22Rv1 (cell line): ENCODE results near the gene DBNL.
A peak's percentile ranks its signal among the peaks of the same experiment; 100 is the strongest.

Source experiments
- H3K27ac ChIP-seq: fragments of 450-650 bp; 2 replicates; pipeline ENCODE4 v1.5.1; 2017
- ZFX ChIP-seq: fragments of 450-650 bp; IDR thresholded peaks from 2 replicates; pipeline ENCODE4 v1.6.1; 2017; ENCODE audit warnings: antibody characterized with exemption, borderline replicate concordance
- TF ChIP-seq, protein P1 (sequence below): fragments of 450-650 bp; IDR thresholded peaks from 2 replicates; pipeline ENCODE4 v1.5.1; 2017; ENCODE audit warnings: mild to moderate bottlenecking

DBNL gene

DNA sequence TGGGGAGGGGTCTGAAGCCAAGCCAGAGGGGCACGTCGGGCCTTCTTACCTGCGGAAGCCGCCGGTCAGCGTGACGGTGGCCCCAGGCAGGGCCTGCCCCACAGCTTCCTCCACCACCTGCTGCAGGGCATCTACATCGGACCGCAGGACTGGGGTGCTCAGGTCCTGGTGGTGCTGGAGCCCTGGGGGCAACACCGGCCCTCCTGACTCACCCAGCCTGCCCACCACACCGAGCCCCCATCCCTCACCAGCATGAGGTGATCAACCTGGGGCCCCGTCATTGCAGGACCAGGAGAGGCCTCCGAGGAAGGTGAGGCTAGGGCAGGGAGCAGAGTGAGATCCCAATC lies 29.8 kb downstream of the DBNL start:
- peak overlapping the region; percentile 72 for H3K27ac ChIP-seq
- TF ChIP-seq ZFX: no peak
- TF ChIP-seq, protein P1, sequence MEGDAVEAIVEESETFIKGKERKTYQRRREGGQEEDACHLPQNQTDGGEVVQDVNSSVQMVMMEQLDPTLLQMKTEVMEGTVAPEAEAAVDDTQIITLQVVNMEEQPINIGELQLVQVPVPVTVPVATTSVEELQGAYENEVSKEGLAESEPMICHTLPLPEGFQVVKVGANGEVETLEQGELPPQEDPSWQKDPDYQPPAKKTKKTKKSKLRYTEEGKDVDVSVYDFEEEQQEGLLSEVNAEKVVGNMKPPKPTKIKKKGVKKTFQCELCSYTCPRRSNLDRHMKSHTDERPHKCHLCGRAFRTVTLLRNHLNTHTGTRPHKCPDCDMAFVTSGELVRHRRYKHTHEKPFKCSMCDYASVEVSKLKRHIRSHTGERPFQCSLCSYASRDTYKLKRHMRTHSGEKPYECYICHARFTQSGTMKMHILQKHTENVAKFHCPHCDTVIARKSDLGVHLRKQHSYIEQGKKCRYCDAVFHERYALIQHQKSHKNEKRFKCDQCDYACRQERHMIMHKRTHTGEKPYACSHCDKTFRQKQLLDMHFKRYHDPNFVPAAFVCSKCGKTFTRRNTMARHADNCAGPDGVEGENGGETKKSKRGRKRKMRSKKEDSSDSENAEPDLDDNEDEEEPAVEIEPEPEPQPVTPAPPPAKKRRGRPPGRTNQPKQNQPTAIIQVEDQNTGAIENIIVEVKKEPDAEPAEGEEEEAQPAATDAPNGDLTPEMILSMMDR: no peak

DNA sequence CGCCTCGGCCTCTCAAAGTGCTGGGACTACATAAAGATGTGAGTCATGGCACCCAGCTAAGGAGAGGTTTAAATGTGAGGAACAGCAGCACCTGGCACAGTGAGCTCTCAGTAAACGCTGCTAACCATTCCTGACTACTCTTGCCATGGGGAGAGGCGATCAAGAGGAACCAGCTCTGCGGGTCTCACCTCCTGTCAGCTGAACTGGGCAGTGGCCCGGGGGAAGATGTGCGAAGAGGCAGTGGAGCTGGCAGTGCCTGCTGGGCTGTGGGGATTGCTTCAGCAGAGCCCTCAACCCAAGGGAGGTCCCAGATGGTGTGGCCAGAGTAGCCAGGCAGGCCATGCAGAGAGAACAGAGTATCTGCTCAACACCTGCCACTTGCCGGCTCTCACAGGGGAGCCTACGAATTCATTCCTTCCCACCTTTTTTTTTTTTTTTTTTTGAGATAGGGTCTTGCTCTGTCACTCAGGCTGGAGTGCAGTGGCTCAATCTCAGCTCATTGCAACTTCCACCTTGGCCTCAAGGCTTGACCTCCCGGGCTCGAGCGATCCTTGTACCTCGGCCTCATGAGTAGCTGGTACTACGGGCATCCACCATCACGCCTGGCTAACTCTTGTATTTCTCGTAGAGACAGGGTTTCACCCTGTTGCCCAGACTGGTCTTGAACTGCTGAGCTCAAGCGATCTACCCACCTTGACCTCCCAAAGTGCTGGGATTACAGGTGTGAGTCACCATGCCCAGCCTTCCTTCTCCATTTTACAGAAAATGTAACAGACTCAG lies 31.0 kb downstream of the DBNL start:
- peak overlapping the region; percentile 72 for H3K27ac ChIP-seq
- no peak for TF ChIP-seq ZFX
- TF ChIP-seq, protein P1: no peak

DNA sequence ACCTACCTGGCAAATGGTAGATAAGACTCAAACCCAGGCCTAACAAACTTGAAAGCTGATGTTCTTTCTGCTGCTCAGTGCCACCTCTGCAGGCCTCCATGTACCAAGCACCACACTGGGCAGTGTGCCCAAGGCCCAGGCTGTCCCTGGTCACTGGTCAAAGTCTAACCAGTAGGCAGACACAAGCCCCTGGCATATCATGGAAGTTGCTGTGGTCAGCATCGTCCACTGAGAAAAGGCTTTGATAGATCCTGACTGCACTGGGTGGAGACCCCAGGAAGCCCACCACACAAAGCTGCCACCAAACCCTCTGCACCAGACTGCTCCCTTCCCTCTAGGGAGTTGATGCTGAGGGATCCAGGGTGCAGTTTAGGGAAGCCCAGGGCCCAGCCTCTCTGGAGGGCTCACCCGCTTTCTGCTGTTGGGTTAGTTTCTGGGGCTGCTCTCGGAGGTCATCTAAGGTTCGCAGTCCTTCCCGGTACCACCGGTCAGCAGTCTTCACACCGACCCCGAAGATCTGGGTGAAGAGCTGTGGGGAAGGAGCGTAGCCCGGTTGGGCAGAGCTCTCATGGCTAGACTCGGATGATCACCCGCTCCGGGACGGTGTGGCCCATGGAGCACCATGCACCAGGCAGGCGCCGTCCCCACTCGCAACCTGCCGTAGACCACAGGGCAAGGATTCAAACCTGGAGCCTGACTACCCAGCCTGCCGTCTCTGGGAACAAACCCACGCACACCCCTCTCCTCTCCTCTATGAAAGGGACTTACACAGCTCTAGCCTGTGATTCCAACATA lies 31.8 kb downstream of the DBNL start:
- H3K27ac ChIP-seq: peak overlapping the region; percentile 72
- TF ChIP-seq, protein P1: no peak
- no peak for TF ChIP-seq ZFX

DNA sequence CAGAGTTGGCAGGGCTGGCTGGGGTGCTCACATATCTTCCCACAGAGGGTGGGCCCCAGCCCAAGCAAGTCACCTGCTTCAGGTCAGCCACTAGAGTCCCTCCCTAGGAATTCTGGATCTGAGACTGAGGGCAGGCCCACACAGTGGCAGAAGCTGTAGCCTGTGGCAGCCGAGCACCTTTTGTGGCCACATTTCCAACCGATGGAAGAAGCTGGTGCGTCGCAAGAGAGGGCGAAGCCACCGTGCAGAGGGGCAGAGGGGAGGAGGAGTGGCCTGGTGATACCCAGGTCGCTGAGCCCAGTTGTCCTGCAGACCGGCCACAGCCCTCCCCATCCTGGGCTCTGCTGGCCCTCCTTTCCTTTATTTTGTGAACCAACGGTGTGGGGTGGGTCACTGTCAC lies 32.6 kb downstream of the DBNL start:
- no peak overlapping the region for H3K27ac ChIP-seq
- no peak for TF ChIP-seq ZFX
- TF ChIP-seq, protein P1: no peak

DNA sequence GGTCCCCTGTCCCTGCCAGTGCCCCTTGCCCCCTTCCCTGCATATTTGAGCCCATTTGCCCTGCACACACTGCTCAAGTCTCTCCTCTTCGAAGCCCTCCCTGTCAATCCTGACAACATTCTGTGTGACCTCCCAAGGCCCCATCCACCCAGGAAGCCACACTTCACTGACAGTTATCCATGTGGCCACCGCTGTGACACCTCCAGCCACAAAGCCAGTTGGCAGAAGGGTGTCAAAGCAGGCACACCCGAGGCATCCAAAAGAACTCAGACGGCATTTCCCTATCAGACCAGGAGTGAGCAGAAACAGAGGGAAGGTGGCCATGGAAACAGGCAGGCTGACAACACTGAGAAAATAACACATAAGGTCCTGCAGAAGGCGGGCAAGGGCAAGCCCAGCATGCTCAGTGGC lies 33.2 kb downstream of the DBNL start:
- H3K27ac ChIP-seq: 0 out of 2 replicates have a peak overlapping the region, but pooled peaks have one; percentile 10
- no peak for TF ChIP-seq ZFX
- TF ChIP-seq, protein P1: no peak

DNA sequence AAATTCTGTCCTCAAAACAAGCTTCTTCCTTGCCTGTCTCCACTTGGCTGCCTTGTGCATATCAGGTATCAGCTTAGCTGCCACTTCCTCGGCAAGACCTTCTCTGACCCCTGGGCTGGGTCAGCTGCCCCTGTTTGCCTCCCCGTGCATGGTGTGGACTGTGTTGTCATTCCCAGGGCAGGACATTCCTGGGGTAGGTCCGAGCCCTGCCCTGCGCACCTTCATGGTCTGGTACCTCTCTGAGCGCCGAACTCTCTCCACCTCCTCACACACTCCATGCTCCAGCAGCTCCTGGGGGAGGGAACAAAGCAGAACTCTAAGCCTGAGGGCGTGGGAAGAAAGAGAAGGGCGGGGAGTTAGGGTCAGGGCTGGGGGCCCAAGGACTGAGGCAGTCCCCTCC lies 34.0 kb downstream of the DBNL start:
- no peak for TF ChIP-seq ZFX
- TF ChIP-seq, protein P1: no peak
- H3K27ac ChIP-seq: 0 out of 2 replicates have a peak overlapping the region, but pooled peaks have one; percentile 10
